HepG2 (cell line): Measurements from ENCODE around the gene CAP2. TPM values are rescaled to one million over a fixed set of nuclear protein-coding genes. Genes with fewer than 3 reads are reported as not detected.

Experiments used
- ATM ChIP-seq: fragments of 450-650 bp; IDR thresholded peaks from 2 replicates; pipeline ENCODE4 v1.7.1; 2017; ENCODE audit warnings: mild to moderate bottlenecking, borderline replicate concordance
- BORCS8-MEF2B ChIP-seq: sonication (generic); formaldehyde crosslinking; IDR thresholded peaks from 2 replicates; pipeline ENCODE4 v1.8.0; 2022; ENCODE audit warnings: mild to moderate bottlenecking, missing genetic modification reagents
- CHCHD3 ChIP-seq: sonication (generic); formaldehyde crosslinking; IDR thresholded peaks from 2 replicates; pipeline ENCODE4 v1.8.0; 2022; ENCODE audit warnings: mild to moderate bottlenecking, missing genetic modification reagents, moderate library complexity
- HIVEP1 ChIP-seq: sonication (generic); formaldehyde crosslinking; IDR thresholded peaks from 2 replicates; pipeline ENCODE4 v1.4.0; 2020; ENCODE audit warnings: mild to moderate bottlenecking, missing genetic modification reagents
- MEF2D ChIP-seq: sonication (generic); formaldehyde crosslinking; IDR thresholded peaks from 2 replicates; pipeline ENCODE4 v1.5.1; 2020; ENCODE audit warnings: mild to moderate bottlenecking, missing genetic modification reagents
- NCOA1 ChIP-seq: sonication (generic); formaldehyde crosslinking; IDR thresholded peaks from 2 replicates; pipeline ENCODE4 v1.9.0; 2021; ENCODE audit warnings: missing genetic modification reagents
- NPAS2 ChIP-seq: sonication (generic); formaldehyde crosslinking; IDR thresholded peaks from 2 replicates; pipeline ENCODE4 v1.8.0; 2022; ENCODE audit warnings: mild to moderate bottlenecking, missing genetic modification reagents, borderline replicate concordance
- PCBP2 ChIP-seq: fragments of 200-400 bp; formaldehyde crosslinking; optimal IDR thresholded peaks from 2 replicates; pipeline ENCODE3; 2018; ENCODE audit warnings: low read length, low read depth; ENCODE audit not compliant: poor library complexity, severe bottlenecking
- PHF8 ChIP-seq: sonication (generic); formaldehyde crosslinking; IDR thresholded peaks from 2 replicates; pipeline ENCODE4 v1.5.0; 2020; ENCODE audit warnings: missing genetic modification reagents
- RBM39 ChIP-seq: fragments of 200-400 bp; formaldehyde crosslinking; IDR thresholded peaks from one replicate; pipeline ENCODE4 v1.6.1; 2018; ENCODE audit warnings: antibody characterized with exemption, mild to moderate bottlenecking, low read depth, low read length; ENCODE audit not compliant: poor library complexity, severe bottlenecking
- SPEN ChIP-seq: sonication (generic); formaldehyde crosslinking; IDR thresholded peaks from 2 replicates; pipeline ENCODE4 v1.5.1; 2020; ENCODE audit warnings: low read depth, mild to moderate bottlenecking, missing genetic modification reagents
- SUZ12 ChIP-seq: fragments of 150-350 bp; IDR thresholded peaks from 2 replicates; pipeline ENCODE4 v1.6.1; 2014; ENCODE audit warnings: low read depth, low read length
- TARDBP ChIP-seq: sonication (generic); formaldehyde crosslinking; IDR thresholded peaks from 2 replicates; pipeline ENCODE4 v1.8.0; 2022; ENCODE audit warnings: mild to moderate bottlenecking, missing genetic modification reagents
- ZFP62 ChIP-seq: sonication (generic); formaldehyde crosslinking; IDR thresholded peaks from 2 replicates; pipeline ENCODE4 v1.4.0; 2020; ENCODE audit warnings: missing genetic modification reagents
- ZNF337 ChIP-seq: sonication (generic); formaldehyde crosslinking; IDR thresholded peaks from 2 replicates; pipeline ENCODE4 v1.5.1; 2020; ENCODE audit warnings: missing genetic modification reagents, low read depth, mild to moderate bottlenecking, borderline replicate concordance
- ZNF768 ChIP-seq: sonication (generic); formaldehyde crosslinking; IDR thresholded peaks from 2 replicates; pipeline ENCODE4 v1.4.0; 2020; ENCODE audit warnings: missing genetic modification reagents
- ZSCAN30 ChIP-seq: sonication (generic); formaldehyde crosslinking; IDR thresholded peaks from 2 replicates; pipeline ENCODE4 v1.5.0; 2020; ENCODE audit warnings: mild to moderate bottlenecking, missing genetic modification reagents
- polyA plus RNA-seq, 8 experiments: library from polyadenylated mRNA; depleted of rRNA in 3 of 8; stranded (reverse) in 7 of 8; unstranded in 1 of 8; fragments of >200 nt; fragmentation: Illumina TruSeq in 4 of 8; extraction: Trizol in 4 of 8; gene quantifications; 2 replicates each; pipeline versions ENCODE4 v1.2.1 to v1.2.3, GENCODE V29; 2011 to 2016; ENCODE audit warnings: low read depth in 4 of 8, missing spikeins in 1 of 8, mixed read lengths in 1 of 8; ENCODE audit not compliant: insufficient read depth in 1 of 8
- total RNA-seq, 5 experiments: library from RNA; depleted of rRNA; stranded (reverse); fragments of >200 nt; fragmentation: Illumina TruSeq; extraction: Trizol; gene quantifications; 2 replicates each; pipeline ENCODE4 v1.2.3, GENCODE V29; 2016; ENCODE audit warnings: low read depth in 1 of 5
- TF ChIP-seq, protein P1 (sequence below): sonication (generic); formaldehyde crosslinking; IDR thresholded peaks from 2 replicates; pipeline ENCODE4 v1.4.0; 2020; ENCODE audit warnings: missing genetic modification reagents, low read depth, mild to moderate bottlenecking, borderline replicate concordance
- TF ChIP-seq, protein P2 (sequence below): sonication (generic); formaldehyde crosslinking; IDR thresholded peaks from 2 replicates; pipeline ENCODE4 v1.5.0; 2020; ENCODE audit warnings: mild to moderate bottlenecking, missing genetic modification reagents, moderate library complexity
- TF ChIP-seq, protein P3 (sequence below): sonication (generic); formaldehyde crosslinking; IDR thresholded peaks from 2 replicates; pipeline ENCODE4 v1.4.0; 2020; ENCODE audit warnings: mild to moderate bottlenecking, low read depth, missing genetic modification reagents
- TF ChIP-seq, protein P4 (sequence below): sonication (generic); formaldehyde crosslinking; IDR thresholded peaks from 2 replicates; pipeline ENCODE4 v1.8.1; 2023; ENCODE audit warnings: mild to moderate bottlenecking, missing genetic modification reagents
- TF ChIP-seq, protein P5 (sequence below): sonication (generic); formaldehyde crosslinking; IDR thresholded peaks from 2 replicates; pipeline ENCODE4 v1.8.0; 2022; ENCODE audit warnings: low read depth, missing genetic modification reagents

Gene CAP2
- total and polyA plus RNA-seq, 2 of the 13 experiments (the other 11 are each of a cell fraction or from before 2014, with no cell fraction given) = 7.9 to 53.1 TPM

DNA sequence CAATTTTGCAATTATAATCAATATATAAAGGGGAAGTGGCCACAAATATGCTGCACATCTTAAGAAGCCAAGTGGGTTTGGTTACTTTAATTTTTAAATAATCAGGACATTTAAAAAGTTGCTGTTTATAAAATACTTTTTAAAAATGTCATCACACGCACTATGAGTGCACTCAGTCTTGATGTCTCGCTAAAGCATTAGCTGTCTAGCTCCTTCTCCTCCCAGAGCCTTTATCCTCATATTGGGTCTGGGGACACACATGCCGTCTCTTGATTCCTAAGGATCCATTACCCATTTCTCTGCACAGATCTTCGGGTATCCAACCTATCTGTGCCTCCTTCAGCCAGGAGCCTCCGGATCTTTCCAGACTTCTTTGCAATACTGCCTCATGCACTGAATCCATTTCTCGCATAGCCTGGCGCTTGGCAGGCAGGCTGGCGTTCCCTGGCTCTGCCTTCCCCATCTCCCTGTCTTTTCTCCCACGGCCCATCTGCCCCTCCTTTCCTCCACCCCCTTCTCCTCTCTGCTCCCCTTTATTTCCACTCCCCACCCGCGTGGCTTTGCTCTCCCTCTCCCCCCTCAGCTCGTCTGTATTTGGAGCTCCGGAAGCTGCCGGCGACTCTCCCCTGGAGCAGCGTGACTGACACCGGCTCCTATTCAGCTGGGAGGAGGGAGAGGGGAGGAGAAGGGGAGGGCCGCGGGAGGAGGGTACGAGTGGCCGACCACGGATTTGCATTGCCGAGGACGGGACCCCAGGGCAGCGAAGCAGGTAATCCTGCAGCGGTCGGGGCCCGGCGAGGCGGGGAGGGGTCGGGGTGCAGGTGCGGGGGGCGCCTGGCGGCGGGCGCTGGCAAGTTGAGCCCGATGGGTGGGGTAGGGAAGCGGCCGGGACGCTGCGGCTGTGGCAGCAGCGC, at the start of gene CAP2 (continued):
- TF ChIP-seq BORCS8-MEF2B (CRISPR knock-in tag) (peak; percentile 83), SUZ12 (no peak), PCBP2 (peak; percentile 73), NCOA1 (peak; percentile 52; the same call in 1 of the 2 replicates), HIVEP1 (CRISPR knock-in tag) (peak; percentile 72), CHCHD3 (CRISPR knock-in tag) (no peak), SPEN (CRISPR knock-in tag) (peak; percentile 75), ZFP62 (CRISPR knock-in tag) (no peak), NPAS2 (CRISPR knock-in tag) (no peak), ATM (no peak), PHF8 (0 out of 2 replicates have a peak, but pooled peaks have one; percentile 33), ZNF337 (CRISPR knock-in tag) (0 out of 2 replicates have a peak, but pooled peaks have one; percentile 44), ZNF768 (0 out of 2 replicates have a peak, but pooled peaks have one; percentile 54), TARDBP (peak; percentile 86), ZSCAN30 (CRISPR knock-in tag) (no peak), MEF2D (CRISPR knock-in tag) (no peak; the same call in 1 of the 2 replicates), RBM39 (peak; percentile 67)
- TF ChIP-seq, protein P1, sequence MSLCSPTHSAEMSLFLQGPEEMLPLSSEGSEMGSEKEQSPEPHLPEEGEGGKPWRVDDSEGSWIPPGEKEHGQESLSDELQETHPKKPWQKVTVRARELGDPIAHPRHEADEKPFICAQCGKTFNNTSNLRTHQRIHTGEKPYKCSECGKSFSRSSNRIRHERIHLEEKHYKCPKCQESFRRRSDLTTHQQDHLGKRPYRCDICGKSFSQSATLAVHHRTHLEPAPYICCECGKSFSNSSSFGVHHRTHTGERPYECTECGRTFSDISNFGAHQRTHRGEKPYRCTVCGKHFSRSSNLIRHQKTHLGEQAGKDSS = peak; percentile 79; the same call in 1 of the 2 replicates
- TF ChIP-seq, protein P2, sequence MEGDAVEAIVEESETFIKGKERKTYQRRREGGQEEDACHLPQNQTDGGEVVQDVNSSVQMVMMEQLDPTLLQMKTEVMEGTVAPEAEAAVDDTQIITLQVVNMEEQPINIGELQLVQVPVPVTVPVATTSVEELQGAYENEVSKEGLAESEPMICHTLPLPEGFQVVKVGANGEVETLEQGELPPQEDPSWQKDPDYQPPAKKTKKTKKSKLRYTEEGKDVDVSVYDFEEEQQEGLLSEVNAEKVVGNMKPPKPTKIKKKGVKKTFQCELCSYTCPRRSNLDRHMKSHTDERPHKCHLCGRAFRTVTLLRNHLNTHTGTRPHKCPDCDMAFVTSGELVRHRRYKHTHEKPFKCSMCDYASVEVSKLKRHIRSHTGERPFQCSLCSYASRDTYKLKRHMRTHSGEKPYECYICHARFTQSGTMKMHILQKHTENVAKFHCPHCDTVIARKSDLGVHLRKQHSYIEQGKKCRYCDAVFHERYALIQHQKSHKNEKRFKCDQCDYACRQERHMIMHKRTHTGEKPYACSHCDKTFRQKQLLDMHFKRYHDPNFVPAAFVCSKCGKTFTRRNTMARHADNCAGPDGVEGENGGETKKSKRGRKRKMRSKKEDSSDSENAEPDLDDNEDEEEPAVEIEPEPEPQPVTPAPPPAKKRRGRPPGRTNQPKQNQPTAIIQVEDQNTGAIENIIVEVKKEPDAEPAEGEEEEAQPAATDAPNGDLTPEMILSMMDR (CRISPR knock-in tag) = peak; percentile 13; the same call in 1 of the 2 replicates
- TF ChIP-seq, protein P3, sequence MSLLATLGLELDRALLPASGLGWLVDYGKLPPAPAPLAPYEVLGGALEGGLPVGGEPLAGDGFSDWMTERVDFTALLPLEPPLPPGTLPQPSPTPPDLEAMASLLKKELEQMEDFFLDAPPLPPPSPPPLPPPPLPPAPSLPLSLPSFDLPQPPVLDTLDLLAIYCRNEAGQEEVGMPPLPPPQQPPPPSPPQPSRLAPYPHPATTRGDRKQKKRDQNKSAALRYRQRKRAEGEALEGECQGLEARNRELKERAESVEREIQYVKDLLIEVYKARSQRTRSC (CRISPR knock-in tag) = no peak
- TF ChIP-seq, protein P4, sequence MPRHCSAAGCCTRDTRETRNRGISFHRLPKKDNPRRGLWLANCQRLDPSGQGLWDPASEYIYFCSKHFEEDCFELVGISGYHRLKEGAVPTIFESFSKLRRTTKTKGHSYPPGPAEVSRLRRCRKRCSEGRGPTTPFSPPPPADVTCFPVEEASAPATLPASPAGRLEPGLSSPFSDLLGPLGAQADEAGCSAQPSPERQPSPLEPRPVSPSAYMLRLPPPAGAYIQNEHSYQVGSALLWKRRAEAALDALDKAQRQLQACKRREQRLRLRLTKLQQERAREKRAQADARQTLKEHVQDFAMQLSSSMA = peak; percentile 88
- TF ChIP-seq, protein P5, sequence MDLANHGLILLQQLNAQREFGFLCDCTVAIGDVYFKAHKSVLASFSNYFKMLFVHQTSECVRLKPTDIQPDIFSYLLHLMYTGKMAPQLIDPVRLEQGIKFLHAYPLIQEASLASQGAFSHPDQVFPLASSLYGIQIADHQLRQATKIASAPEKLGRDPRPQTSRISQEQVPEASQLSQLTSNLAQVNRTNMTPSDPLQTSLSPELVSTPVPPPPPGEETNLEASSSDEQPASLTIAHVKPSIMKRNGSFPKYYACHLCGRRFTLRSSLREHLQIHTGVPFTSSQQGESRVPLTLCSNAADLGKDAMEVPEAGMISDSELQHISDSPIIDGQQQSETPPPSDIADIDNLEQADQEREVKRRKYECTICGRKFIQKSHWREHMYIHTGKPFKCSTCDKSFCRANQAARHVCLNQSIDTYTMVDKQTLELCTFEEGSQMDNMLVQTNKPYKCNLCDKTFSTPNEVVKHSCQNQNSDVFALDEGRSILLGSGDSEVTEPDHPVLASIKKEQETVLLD = peak; percentile 52; the same call in 1 of the 2 replicates
